NCI-H2227 (cell line): Measurements from ENCODE around the gene NUDCD3.
A peak's percentile ranks its signal among the peaks of the same experiment; 100 is the strongest.
"Not testable (repeated sequence)": the region's sequence is repeated elsewhere in the genome, so short reads cannot be mapped to it uniquely, and the experiment has no call there.

Experiments
- DNase-seq: peaks from one replicate; lab custom pipeline; 2025; ENCODE audit not compliant: unreplicated experiment; lab: John Stamatoyannopoulos, UW

Gene NUDCD3

GRCh38 chr7:44449584-44449928 lies 40.9 kb downstream of the NUDCD3 start:
- no peak for DNase-seq

DNA sequence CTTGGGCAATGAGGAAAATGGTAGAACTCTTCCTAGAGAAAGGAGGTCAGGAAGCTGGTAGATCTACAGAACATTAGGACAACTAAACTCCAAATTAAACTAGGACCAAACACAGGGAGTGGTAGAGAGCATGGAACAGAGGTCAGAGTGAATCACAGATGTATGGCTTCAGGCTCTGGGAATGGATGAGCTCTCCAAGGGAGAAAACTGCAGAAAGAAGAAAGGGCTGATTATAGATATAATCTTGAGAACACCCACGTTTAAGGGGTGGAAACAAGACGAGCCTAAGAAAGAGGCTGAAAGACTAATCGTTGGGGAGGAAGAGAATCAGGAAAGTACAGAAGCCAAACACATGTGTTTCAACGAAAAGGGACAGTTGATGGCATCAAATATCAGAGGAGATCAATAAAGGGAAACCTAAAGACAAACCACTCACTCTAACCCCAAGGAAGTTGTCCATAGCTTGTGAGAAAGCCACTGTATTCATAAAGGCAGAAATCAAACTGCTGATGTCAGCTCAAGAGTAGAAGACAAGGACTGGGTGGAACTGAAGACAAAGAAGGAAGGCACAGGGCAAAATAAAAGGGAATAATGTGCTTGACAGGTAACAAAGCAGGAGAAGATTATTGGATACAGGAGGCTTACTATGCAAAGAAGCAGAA lies 41.4 kb downstream of the NUDCD3 start:
- no peak for DNase-seq

- no peak for DNase-seq
Observed at GRCh38 chr7:44447874-44448425, 42.5 kb downstream of the NUDCD3 start.

- DNase-seq = no peak
Observed at GRCh38 chr7:44445986-44446671, 44.3 kb downstream of the NUDCD3 start.

- DNase-seq = peak; percentile 5
Observed at GRCh38 chr7:44441079-44441478, 49.4 kb downstream of the NUDCD3 start.

- no peak for DNase-seq
Observed at GRCh38 chr7:44440577-44441078, 49.8 kb downstream of the NUDCD3 start.

DNA sequence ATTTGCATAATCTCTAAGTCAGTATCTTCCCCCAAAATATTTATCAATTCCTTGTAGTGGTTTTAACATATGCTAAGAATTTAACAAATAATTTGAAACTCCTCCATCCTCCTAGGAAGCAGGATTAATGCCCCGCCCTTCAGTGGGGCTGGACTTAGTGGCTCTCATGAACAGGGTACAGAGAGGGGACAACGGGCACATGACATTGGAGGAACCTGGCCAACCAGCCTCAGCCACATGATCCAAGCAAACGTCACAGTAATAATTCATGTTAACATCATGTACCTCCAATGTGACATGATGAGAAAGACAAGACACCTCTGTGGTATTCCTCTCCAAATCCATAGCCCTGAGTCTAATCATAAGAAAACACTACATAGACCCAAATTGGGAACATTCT lies 50.5 kb downstream of the NUDCD3 start:
- DNase-seq = no peak

DNA sequence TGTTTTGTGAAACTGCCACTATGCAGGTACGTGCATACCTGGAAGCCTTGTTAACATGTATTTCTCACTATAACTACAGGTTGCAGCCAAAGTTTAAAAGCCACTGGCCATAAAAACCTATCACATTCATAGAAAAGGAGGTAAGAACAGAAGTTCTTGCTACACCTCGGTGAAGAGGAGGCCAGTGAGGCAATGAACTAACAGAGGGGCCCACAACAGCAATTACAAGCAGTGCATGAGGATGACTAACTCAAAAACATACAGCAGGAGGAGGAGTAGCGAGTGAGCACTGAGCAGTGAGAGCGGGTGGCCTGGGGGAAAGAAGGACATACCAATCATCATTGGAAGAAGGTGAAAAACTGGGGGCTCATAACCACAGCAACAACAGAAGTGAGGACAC lies 51.6 kb downstream of the NUDCD3 start:
- no peak for DNase-seq

DNA sequence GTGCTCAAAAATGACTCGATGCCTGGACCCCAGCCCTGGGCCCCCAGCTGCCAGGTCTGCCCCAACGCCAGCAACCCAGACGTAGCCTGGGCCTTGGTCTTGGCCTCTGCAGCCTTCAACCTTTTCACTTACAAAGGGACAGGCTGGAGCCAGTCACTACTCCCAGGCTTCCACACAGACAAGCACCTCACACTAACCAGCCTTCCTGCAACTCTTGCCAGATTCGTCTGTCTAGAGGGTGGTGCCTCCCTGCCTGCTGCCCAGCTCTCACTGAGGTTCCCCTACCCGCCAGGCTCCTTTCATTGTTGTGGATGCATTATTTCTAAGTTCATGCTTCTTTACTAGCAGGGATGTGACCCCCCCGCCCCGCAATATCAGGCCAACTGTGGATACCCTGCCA lies 56.3 kb downstream of the NUDCD3 start:
- no peak for DNase-seq

- no peak for DNase-seq
Observed at GRCh38 chr7:44433255-44434022, 57.0 kb downstream of the NUDCD3 start.

GRCh38 chr7:44432381-44432977 lies 58.0 kb downstream of the NUDCD3 start:
- DNase-seq = no peak

DNA sequence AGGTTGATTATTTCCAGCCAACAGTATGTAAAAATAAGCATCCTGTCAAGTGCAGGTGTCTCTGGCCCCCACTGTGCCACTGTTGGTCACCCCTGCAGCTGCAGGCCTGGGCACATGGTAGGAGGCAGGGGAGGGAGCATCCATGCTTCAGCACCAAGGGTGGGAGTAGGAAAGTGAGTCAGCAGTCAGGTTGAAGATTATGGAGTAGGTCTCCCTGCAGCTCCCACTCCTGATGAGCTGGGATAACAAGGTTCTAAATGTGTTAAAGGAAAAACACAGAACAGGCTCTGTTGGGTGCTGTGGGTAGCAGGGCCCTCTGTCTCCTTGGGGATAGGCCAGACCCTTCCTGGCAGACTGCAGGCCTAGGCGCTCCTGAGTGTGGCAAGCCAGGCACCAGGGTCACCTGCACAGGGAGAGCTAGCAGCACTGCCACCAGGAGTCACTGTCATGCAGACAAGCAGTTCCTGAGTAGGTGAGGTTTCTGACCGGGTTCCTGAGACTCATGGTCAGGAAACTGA lies 59.3 kb downstream of the NUDCD3 start:
- no peak for DNase-seq

DNA sequence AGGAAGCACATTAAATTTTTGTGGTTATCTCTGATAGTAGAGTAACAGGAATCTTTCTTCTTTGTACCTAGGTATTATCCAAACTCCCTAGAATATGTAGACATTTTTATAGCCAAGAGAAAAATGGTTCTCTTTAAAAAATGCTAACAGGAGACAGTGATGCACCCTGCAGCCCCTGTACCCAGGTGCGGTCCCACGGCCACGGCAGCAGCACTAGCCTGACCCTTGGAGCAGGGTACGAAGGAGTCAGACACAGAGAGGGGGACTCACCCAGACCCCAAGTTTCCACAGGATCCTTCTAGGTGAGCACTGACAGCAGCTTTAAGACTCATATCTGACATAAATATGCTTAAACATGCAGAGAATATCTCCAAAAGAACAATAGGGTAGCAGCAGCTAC lies 60.4 kb downstream of the NUDCD3 start:
- no peak for DNase-seq

DNA sequence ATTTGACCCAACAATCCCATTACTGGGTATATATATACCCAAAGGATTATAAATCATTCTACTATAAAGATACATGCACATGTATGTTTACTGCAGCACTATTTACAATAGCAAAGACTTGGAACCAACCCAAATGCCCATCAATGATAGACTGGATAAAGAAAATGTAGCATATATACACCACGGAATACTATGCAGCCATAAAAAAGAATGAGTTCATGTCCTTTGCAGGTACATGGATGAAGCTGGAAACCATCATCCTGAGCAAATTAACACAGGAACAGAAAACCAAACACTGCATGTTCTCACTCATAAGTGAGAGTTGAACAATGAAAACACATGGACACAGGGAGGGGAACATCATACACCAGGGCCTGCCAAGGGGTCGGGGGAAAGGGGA lies 65.7 kb downstream of the NUDCD3 start:
- not testable (repeated sequence) for DNase-seq

DNA sequence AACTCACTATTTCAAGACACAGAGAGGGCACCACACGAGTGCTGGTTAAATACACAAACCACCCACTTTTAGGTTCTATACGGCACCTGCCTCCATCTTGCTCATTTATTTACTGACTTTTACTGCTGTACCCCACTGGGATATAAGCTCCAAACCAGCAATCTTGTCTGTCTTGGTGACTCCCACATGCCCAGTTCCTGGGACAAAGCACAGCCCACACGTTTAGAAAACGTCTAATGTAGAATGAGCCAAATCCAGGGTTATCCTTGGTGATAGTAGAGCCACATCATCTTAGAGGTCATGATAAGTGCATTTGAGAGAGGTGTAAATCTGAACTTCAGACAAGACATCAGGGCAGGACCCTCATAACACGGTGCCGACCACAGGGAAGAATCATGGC lies 73.5 kb downstream of the NUDCD3 start:
- DNase-seq = no peak

DNA sequence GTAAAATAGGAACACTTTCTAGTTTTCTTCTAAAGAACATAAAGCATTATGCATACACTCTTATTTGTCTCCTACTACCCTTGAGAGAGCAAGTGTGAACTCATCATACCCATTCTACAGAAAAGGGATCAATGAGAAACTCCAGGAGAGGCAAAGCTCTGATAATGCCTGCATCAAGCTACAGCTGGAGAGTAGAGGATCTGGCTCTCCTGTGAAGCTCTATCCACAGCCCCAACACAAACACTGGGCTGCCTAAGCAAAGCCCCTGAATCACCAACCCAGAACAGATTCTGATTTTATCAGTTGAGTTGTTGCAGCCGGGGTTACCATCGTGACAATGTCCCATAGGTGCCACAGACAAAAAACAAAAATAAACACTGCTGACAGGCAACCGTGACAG lies 74.9 kb downstream of the NUDCD3 start:
- no peak for DNase-seq

GRCh38 chr7:44415047-44415446 lies 75.4 kb downstream of the NUDCD3 start:
- no peak for DNase-seq

DNA sequence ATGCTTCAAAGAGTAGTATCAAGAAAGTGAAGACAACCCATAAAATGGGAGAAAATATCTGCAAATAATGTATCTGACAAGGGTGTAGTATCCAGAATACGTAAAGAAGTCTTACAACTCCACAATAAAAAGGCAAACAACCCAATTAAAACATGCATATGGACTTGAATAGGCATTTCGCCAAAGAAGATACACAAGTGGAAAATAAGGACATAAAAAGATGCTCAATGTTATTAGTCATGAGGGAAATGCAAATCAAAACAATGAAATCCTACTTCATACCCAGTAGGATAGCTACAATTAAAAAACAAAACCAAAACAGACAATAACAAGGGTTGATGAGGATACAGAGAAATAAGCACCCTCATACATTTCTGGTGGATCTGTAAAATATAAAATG lies 79.2 kb downstream of the NUDCD3 start:
- no peak for DNase-seq

DNA sequence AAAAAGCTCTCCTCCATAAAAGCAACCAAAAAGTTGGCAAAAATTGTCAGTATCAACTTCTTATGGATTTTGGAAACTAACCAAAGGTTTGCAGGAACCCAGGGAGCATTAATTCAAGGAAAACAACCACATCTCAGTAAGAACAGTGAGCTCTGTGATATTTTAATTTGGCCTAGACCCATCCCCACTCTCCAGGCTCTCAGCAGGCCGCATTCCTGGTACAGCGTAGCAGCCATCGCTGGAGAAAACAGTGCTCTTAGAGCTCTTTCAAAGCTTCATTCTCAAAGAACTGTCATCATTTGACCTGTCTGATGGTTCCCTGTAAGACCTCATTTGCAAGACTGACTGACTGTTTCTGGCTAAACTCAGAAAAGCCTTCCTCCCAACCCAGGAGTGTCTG lies 81.9 kb downstream of the NUDCD3 start:
- no peak for DNase-seq

DNA sequence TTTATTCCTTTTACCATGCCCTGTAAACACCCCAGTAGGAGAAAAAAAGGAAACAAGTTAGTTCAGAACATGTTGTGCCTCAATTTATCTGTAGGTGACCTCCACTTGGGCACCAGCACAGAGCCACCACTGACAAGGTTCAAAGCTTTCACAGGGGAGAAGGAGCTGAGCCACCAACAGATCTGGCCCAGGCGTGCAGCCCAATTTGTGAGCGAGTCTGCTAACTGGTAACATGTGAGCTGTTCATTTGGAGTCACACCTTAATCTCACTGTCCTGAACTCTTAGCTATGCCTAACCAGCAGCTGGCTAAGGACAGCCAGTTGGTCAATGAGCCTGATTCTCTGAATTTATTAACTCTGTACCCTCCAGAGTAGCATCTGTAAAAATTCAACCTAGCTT lies 86.7 kb downstream of the NUDCD3 start:
- no peak for DNase-seq

GRCh38 chr7:44403176-44403759 lies 87.2 kb downstream of the NUDCD3 start:
- DNase-seq = no peak
